ENCODE results near the gene ENO2. TPM values are rescaled to one million over a fixed set of nuclear protein-coding genes. Genes with fewer than 3 reads are reported as not detected.
A peak's percentile ranks its signal among the peaks of the same experiment; 100 is the strongest.

The ENO2 gene
- total RNA-seq, 4 donors from 2014 or later: 14.0 to 25.8 (median 15.9) TPM

GRCh38 chr12:6943389-6943721 is 29.0 kb downstream of the ENO2 start:
- Histone ChIP-seq H3K9me3 (no peaks in the 10 kb centered on the region), H3K4me1 (peaks cover 0 to 60% (median 34%) of the 10 kb centered on the region in 4 donors), H3K27me3 (no peaks in the 10 kb centered on the region), H3K27ac (peak overlapping the region; percentile 89 to 98 (median 96)), H3K4me3 (peak overlapping the region; percentile 32 to 75 (median 62)), H3K36me3 (peaks cover 0 to 48% (median 3%) of the 10 kb centered on the region in 3 donors)
- peak in 1 of 2 donors; percentile 51 for TF ChIP-seq POLR2A (IDR thresholded peaks at IDR 0.05)
- no peak for TF ChIP-seq EP300 (IDR thresholded peaks at IDR 0.05)
- no peak for TF ChIP-seq CTCF (IDR thresholded peaks at IDR 0.05)
- peak; percentile 73 to 87 for DNase-seq (ENCODE audit: low spot score in 2 of 2)
- 0 to 1% methylated on average over 13 of the region's 13 CpGs for WGBS, 2 donors

GRCh38 chr12:6943722-6944380 is 29.5 kb downstream of the ENO2 start, which contains the start of the genes C12orf57 and RNU7-1:
C12orf57 (plus strand) TSS chr12:6944022; CDS start chr12:6944122, 100 bp downstream.
RNU7-1 (plus strand) TSS chr12:6943816.
- 0% methylated on average over 29 to 31 of the region's 31 CpGs for WGBS, 2 donors
- DNase-seq (ENCODE audit: low spot score in 2 of 2): no peak
- H3K27me3 ChIP-seq: no peaks in the 10 kb centered on the region
- TF ChIP-seq CTCF (IDR thresholded peaks at IDR 0.05): peak in 1 of 5 experiments; percentile 18
- TF ChIP-seq EP300 (IDR thresholded peaks at IDR 0.05): peak; percentile 58 to 98
- peak in 1 of 2 donors; percentile 84 for TF ChIP-seq POLR2A (IDR thresholded peaks at IDR 0.05)
- H3K36me3 ChIP-seq: peaks cover 0 to 48% (median 3%) of the 10 kb centered on the region in 3 donors
- H3K4me3 ChIP-seq: peak within 1 kb of the TSS; percentile 52 to 81 (median 74)
- no peaks in the 10 kb centered on the region for H3K9me3 ChIP-seq
- peak within 1 kb of the TSS; percentile 89 to 98 (median 96) for H3K27ac ChIP-seq
- H3K4me1 ChIP-seq: peaks cover 0 to 55% (median 29%) of the 10 kb centered on the region in 4 donors

- H3K4me1 ChIP-seq: peaks cover 0 to 48% (median 28%) of the 10 kb centered on the region in 4 donors
- H3K36me3 ChIP-seq: peaks cover 0 to 42% (median 3%) of the 10 kb centered on the region in 3 donors
- peak overlapping the region; percentile 89 to 98 (median 96) for H3K27ac ChIP-seq
- peak overlapping the region; percentile 52 to 81 (median 74) for H3K4me3 ChIP-seq
- no peaks in the 10 kb centered on the region for H3K27me3 ChIP-seq
- WGBS, 2 donors: 2% methylated on average over 31 to 42 of the region's 48 CpGs
- peak; percentile 90 to 95 for DNase-seq (ENCODE audit: low spot score in 2 of 2)
- no peak for TF ChIP-seq EP300 (IDR thresholded peaks at IDR 0.05)
- peak; percentile 76 to 97 (median 89) for TF ChIP-seq CTCF (IDR thresholded peaks at IDR 0.05)
- TF ChIP-seq POLR2A (IDR thresholded peaks at IDR 0.05): peak in 1 of 2 donors; percentile 20
- H3K9me3 ChIP-seq: no peaks in the 10 kb centered on the region
Measured at GRCh38 chr12:6944381-6945186, 30.2 kb downstream of the ENO2 start.

- Histone ChIP-seq H3K4me3 (no peak overlapping the region), H3K27me3 (no peaks in the 10 kb centered on the region), H3K36me3 (peaks cover 0 to 33% (median 3%) of the 10 kb centered on the region in 3 donors), H3K9me3 (no peaks in the 10 kb centered on the region), H3K27ac (peak overlapping the region in 2 of 4 donors; percentile 67 to 75), H3K4me1 (peaks cover 0 to 48% (median 28%) of the 10 kb centered on the region in 4 donors)
- TF ChIP-seq EP300 (IDR thresholded peaks at IDR 0.05) (no peak), CTCF (IDR thresholded peaks at IDR 0.05) (no peak), POLR2A (IDR thresholded peaks at IDR 0.05) (no peak)
- WGBS, 2 donors: 71 to 84% methylated on average over 11 of the region's 11 CpGs
- no peak for DNase-seq (ENCODE audit: low spot score in 2 of 2)
Measured at GRCh38 chr12:6945613-6946012, 31.2 kb downstream of the ENO2 start.
